Kidney epithelial cell (primary cell): Measurements from ENCODE around the gene SERINC1. TPM values are rescaled to one million over a fixed set of nuclear protein-coding genes. Genes with fewer than 3 reads are reported as not detected.

Experiments
- DNase-seq: peaks from one replicate; pipeline ENCODE4 v3.0.0-alpha.2; 2010; ENCODE audit warnings: low read depth
- H3K27me3 ChIP-seq: 2 replicates; pipeline ENCODE4 v1.6.0; 2011; ENCODE audit warnings: low read length; ENCODE audit not compliant: control insufficient read depth, insufficient read depth
- H3K36me3 ChIP-seq: 2 replicates; pipeline ENCODE4 v1.5.1; 2011; ENCODE audit warnings: low read length; ENCODE audit not compliant: control insufficient read depth, insufficient read depth
- H3K4me3 ChIP-seq: 2 replicates; pipeline ENCODE4 v1.5.1; 2011; ENCODE audit warnings: low read depth, mild to moderate bottlenecking, control low read depth, low read length
- CTCF ChIP-seq: IDR thresholded peaks from 2 replicates; pipeline ENCODE4 v1.5.1; 2011; ENCODE audit warnings: mild to moderate bottlenecking, moderate library complexity, low read length, control low read depth, inconsistent platforms; ENCODE audit not compliant: insufficient read depth, poor library complexity, severe bottlenecking
- total RNA-seq: library from RNA; depleted of rRNA; stranded (reverse); fragments of >200 nt; gene quantifications from 2 replicates; pipeline ENCODE4 v1.2.3, GENCODE V29; 2015

SERINC1 gene
- total RNA-seq, 1 donor from 2014 or later: 130 TPM

DNA sequence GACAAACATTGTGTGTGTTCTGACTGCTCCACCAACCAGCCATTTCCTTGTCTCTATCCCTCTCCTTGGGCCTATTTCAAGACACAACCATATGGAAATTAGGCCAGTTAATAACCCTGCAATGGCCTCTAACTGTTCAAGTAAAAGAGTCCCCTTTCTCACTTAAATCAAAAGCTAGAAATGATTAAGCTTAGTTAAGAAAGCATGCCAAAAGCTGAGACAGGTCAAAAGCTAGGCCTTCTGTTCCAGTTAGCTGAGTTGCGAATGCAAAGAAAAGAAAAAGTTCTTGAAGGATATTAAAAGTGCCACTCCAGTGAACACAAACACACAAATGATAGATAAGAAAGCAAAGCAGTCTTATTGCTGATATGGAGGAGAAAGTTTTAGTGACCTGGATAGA, 22.5 kb downstream of the SERINC1 start:
- TF ChIP-seq CTCF: no peak
- no peak for DNase-seq
- no peaks in the 10 kb centered on the region for H3K27me3 ChIP-seq
- no peak overlapping the region for H3K4me3 ChIP-seq
- no peaks in the 10 kb centered on the region for H3K36me3 ChIP-seq

DNA sequence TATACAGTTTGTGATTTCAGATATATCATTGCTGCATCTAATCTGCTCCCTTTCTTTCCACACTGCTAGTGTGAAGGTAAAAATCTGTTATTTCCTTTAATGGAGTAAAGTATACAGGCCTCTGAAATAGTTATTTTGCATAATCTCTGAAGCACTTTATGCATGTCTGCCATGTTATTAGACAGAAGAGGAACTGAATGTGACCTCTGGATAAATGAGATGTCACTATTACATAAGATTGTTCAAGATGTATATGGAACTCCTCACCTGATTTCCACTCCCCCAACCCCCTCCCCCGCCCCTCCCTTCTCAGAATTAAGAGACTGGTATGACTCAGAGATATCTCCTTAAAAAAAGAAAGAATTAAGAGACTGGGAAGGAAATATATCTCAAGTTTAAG, 26.3 kb downstream of the SERINC1 start:
- no peak for TF ChIP-seq CTCF
- no peak for DNase-seq
- no peaks in the 10 kb centered on the region for H3K36me3 ChIP-seq
- H3K27me3 ChIP-seq: no peaks in the 10 kb centered on the region
- H3K4me3 ChIP-seq: no peak overlapping the region

- Histone ChIP-seq H3K36me3 (peaks cover 1% of the 10 kb centered on the region), H3K27me3 (no peaks in the 10 kb centered on the region), H3K4me3 (no peak overlapping the region)
- DNase-seq: no peak
- no peak for TF ChIP-seq CTCF
Measured at GRCh38 chr6:122438975-122439374, 32.6 kb downstream of the SERINC1 start.

GRCh38 chr6:122432816-122433215, 38.8 kb downstream of the SERINC1 start:
- H3K27me3 ChIP-seq: no peaks in the 10 kb centered on the region
- no peak for TF ChIP-seq CTCF
- H3K36me3 ChIP-seq: no peaks in the 10 kb centered on the region
- no peak for DNase-seq
- H3K4me3 ChIP-seq: no peak overlapping the region

DNA sequence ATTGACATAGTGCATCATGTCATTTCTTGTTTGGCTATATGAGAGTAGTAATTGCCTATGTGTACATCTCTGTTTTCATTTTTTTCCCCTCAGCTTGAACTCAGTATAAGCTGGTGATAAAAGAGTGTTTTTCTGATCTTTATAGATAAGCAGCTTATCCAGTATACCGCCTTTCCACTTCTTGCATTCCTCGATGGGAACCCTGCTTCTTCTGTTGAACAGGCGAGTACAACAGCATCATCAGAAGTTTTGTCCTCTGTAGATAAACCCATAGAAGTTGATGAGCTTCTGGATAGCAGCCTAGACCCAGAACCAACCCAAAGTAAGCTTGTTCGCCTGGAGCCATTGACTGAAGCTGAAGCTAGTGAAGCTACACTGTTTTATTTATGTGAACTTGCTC, 39.8 kb downstream of the SERINC1 start:
- DNase-seq: no peak
- no peak for TF ChIP-seq CTCF
- Histone ChIP-seq H3K36me3 (no peaks in the 10 kb centered on the region), H3K4me3 (no peak overlapping the region), H3K27me3 (no peaks in the 10 kb centered on the region)

DNA sequence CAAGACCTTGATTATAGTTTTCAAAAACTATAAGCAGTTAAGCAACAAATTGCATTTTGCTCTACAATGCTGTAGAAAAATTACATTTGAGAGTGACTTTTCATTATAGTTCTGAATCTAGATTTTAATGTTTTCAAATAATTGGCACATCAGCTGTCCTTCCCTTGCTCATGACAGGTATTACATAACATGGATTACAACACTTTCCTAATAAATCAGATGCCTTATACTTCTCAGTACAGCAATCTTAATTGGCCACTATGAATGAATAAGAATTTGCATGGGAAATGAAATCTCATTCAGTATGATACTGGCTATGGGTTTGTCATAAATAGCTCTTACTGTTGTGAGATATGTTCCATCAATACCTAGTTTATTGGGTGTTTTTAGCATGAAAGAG, 42.3 kb downstream of the SERINC1 start:
- no peak overlapping the region for H3K4me3 ChIP-seq
- no peak for TF ChIP-seq CTCF
- no peak for DNase-seq
- no peaks in the 10 kb centered on the region for H3K36me3 ChIP-seq
- no peaks in the 10 kb centered on the region for H3K27me3 ChIP-seq
